8988T (cell line): ENCODE measurements around the gene TSHZ2.
"Not testable (repeated sequence)": the region's sequence is repeated elsewhere in the genome, so short reads cannot be mapped to it uniquely, and the experiment has no call there.

Experiments
- DNase-seq: peaks from one replicate; pipeline ENCODE4 v3.0.0; 2011

The TSHZ2 gene

DNA sequence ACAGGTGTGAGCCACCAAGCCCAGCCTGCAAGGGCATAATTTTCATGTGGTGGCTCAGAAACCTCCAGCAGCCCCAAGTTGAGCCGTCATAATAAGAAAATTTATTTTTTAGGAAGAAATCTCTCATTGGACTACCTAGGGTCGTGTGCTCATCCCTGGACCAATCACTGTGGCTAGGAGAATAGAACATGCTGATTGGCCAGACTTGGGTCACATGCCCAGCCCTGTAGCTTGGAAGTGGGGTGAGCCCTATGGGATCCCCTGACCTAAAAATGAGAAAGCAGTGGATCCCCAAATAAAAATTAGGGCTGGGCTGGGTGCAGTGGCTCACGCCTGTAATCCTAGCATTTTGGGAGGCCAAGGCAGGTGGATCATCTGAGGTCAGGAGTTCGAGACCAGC lies 466.2 kb downstream of the TSHZ2 start:
- DNase-seq = no peak

DNA sequence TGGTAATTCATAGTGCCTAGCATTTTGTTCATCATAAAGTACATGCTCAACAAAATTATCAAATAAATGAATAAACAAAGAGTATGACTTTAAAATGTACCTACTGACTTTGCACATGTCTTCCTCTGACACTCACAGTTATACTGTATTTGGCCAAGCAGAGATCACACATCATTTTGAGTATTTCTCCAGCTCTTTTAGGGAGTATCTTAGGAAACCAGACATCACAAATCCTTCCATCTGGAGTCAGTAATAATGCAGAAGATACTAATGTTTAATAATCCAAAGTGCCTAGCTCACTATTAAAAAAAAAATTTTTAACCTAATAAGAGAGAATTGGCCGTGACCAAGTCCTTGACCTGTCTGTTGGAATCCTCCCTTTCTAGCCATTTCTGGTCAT lies 466.9 kb downstream of the TSHZ2 start:
- DNase-seq = no peak

GRCh38 chr20:53439616-53440015 lies 467.5 kb downstream of the TSHZ2 start:
- no peak for DNase-seq

DNA sequence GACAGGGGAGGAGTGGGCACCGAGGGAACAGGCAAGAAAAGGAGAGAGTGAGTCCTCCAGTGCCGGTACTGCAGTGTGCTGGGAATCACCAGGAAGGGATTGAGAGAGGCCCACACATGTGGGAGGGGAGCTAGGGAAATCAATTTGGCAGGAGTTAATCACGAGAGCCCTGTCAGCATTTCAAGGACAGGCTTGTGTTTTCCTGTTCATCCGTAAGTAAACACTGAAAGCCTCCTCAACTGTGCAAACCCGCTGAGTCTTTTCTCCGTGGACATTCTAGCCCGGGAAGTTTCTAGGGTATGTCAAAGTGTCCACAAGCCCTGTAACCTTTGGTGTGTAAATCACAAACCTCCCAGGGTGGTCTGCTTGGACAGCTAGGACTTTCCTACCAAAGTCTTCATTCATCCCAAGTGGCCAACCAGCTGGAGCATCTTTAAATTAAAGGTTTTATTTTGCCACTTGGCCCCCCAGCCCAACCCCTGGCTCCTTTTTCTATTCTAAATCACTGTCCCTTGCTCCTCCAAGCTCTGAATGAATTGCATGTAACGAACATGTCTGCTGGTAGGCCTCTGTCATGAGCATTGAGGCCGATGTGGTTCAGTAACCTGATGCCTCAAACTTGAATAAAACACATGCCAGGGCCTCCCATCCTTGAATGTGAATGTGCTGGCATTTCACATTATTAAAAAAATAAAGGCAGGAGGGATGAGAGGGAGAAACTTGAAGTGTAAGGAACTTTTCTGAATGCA lies 472.4 kb downstream of the TSHZ2 start:
- DNase-seq = no peak

GRCh38 chr20:53445321-53445731 lies 473.2 kb downstream of the TSHZ2 start:
- no peak for DNase-seq

DNA sequence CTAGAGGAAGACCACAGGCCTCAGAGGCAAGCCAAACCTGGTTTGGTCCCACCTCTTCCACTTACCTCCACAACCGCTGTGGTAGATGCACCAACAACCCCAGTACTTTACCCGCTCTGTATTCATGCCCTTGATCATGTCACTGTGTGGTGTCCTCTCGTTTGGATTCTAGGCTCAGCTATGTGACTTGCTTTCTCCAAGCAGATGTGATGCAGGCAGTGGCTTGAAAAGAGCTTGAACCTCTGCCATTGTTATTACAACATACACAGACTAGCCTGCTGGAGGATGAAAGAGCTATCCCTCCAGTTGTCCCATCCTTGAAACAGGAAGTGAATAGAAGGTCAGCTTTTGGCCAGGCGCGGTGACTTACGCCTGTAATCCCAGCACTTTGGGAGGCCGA lies 473.8 kb downstream of the TSHZ2 start:
- no peak for DNase-seq

DNA sequence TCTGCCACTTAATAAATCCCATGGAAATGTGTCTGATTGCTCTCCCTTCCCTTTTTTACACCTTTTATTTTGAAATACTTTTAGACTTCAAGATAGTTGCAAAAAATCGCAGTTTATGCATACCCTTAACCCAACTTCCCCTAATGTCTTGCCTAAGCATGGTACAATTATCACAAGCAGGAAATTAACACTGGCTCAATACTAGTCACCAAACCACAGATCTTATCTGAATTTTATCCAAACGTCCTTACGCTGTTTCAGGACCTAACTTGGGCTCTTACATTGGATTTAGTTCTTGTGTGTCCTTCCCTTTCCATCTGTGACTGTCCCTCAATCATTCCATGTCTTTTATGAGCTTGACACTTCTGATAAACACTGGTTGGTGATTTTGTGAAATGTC lies 475.2 kb downstream of the TSHZ2 start:
- DNase-seq = no peak

DNA sequence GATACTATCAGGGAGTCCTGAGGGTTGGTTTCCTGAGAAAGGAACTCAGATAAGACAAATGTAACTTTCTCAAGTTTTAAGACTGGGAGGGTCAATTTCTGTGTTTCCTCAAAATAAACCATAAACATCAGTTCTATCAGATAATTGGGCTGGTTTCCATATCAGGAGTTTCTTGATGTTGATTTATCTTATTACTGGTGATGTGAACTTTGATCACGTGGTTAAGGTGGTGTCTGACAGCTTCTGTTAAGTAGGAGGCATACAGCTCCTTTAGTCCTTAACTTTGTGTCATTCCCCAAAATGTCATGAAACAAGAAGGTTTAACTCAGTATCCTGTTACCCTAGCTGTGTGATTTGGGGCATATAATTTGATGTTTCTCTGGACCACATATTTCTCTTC lies 476.3 kb downstream of the TSHZ2 start:
- DNase-seq = no peak

- no peak for DNase-seq
Observed at GRCh38 chr20:53448875-53449274, 476.7 kb downstream of the TSHZ2 start.

DNA sequence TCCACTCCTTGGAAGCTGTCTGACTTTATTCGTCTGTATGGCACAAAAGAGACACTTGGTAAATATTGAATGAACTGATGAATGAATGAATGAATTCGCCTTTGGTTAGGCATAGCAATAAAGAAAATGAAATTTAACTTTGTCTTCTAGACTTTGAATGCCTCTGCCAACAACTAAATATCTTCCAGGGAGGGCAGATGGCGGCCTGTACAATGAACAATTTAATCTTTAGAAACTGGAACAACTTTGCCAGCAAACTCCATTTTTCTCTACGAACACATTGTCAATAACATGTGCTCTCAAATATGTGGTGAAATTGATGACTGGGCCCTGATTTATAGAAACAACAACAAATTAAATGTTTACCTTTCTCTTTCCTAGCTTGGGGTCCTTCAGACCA lies 480.9 kb downstream of the TSHZ2 start:
- DNase-seq = no peak

DNA sequence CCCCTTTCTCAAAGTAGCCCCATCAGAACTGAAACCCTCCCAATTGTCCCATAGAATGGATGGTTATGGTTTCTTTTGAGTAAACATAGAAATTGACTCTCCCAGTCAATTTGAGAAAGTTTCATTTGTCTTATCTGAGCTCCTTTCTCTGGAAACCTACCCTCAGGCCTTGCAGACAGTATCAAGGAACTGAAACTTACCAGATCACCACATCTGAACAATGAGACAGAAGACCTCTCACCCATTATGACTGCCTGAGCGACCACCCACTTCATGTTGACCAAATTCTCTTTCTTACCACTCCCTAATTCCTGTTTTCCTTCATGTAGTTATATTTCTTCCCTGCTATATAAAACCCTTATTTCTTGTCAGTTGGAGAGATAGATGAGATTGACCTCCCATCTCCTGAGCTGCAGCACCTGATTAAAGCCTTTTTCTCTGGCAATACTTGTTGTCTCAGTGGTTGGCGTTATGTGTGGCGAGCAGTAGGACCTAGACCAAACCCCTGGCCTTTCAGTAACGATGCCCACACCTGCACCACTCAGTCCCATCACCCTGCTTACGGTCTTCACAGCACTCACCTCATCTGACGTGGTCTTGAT lies 482.6 kb downstream of the TSHZ2 start:
- DNase-seq = no peak

DNA sequence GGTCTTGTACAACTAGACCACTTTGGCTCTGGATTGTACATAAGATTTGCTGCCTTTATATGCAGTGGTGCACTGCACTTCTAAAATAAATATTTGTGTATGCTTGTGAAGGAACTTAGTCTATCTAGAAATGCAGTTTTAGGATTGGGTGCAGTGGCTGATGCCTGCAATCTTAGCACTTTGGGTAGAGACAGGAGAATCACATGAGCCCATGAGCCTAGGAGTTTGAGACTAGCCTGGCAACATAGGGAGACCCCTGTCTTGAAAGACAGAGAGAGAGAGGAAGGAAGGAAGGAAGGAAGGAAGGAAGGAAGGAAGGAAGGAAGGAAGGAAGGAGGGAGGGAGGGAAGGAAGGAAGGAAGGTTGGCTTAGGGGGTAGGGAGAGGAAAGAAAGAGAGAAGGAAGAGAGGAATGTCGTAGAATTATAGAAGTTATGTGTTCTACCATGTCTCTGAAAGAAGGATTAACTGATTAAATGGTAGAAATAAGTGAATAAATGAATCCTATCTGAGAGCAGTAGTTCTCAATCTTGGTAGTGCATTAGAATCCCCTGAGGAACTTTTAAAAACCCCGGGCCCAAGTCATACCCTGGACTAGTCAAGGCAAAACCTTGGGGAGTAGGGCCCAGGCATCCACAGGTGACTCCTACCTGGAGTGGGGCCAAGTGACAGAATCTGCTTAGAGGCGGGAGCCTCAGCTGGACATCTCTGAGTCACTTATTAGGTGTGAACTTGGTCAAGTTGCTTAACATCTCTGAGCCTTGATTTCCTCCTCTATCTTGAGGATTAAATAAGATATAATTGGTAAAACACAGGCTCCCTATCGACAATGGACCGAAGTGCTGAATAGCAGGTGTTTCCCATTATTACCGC lies 491.2 kb downstream of the TSHZ2 start:
- DNase-seq = no peak

- DNase-seq = no peak
Observed at GRCh38 chr20:53466279-53466678, 494.1 kb downstream of the TSHZ2 start.

DNA sequence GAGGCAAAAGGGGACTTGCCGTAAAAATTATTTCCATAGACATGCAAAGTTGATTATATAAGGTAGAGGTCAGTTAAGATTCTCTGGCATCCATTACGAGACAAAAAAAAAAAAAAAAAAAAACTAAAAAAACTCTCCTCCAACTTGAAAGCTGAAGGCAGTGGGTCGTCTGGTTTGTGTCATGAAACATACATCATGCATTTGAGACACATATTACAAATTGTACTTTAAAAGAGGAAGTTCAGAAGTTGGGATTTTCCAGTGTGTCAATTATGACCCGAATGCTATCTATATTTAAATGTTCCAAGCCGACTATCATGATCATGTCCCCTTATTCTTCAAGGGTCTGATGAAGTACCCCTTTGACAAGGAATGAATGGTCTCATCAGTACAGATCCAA lies 496.4 kb downstream of the TSHZ2 start:
- no peak for DNase-seq

DNA sequence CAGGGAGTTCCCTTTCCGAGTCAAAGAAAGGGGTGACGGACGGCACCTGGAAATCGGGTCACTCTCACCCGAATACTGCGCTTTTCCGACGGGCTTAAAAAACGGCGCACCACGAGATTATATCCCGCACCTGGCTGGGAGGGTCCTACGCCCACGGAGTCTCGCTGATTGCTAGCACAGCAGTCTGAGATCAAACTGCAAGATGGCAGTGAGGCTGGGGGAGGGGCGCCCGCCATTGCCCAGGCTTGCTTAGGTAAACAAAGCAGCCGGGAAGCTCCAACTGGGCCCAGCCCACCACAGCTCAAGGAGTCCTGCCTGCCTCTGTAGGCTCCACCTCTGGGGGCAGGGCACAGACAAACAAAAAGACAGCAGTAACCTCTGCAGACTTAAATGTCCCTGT lies 500.7 kb downstream of the TSHZ2 start:
- DNase-seq = not testable (repeated sequence)

DNA sequence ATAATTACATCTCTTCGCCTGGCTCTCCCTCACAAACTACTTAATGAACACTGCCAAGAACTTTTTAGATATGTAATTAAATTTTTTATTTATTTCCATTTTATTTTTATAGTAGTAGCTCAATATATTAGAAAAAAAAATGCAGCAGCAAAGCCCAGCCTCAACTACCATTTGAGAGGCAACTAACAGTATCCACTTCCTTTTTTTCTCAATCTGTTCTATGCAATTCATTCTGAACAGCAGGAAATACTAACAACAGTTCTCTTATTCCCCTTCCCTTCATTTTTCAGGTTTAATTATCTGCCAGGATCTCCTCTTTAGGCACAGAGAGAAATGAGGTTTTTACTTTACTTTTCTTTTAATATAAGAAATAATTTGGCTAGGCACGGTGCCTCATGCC lies 508.8 kb downstream of the TSHZ2 start:
- DNase-seq = no peak

- DNase-seq = no peak
Observed at GRCh38 chr20:53487461-53488200, 515.5 kb downstream of the TSHZ2 start.

DNA sequence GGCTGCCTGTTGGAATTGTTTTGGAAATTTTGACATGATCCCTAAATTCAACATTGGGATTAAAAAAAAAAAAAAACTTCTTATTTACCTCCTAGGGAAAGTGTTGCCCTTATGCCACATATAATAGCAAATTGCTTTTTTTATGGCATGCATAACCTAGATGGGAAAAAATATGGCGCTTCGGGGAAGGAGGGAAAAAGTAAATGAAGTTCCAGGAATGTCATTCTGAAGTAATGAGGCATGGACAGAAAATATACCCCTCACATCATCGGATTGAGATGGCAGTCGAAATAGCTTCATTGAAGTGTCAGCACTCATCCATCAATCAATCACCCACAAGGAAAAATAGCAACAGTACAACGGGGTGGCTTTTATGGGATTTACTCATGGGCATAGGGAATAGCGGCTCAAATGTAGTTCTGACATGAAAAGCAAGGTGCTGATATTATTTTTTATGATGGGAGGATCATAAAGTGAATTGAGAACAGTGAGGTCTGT lies 516.7 kb downstream of the TSHZ2 start:
- DNase-seq = no peak

GRCh38 chr20:53489528-53489927 lies 517.4 kb downstream of the TSHZ2 start:
- no peak for DNase-seq

- DNase-seq = no peak
Observed at GRCh38 chr20:53490620-53491019, 518.5 kb downstream of the TSHZ2 start.

- DNase-seq = no peak
Observed at GRCh38 chr20:53491462-53491861, 519.3 kb downstream of the TSHZ2 start.

- DNase-seq = no peak
Observed at GRCh38 chr20:53492212-53492611, 520.1 kb downstream of the TSHZ2 start.

DNA sequence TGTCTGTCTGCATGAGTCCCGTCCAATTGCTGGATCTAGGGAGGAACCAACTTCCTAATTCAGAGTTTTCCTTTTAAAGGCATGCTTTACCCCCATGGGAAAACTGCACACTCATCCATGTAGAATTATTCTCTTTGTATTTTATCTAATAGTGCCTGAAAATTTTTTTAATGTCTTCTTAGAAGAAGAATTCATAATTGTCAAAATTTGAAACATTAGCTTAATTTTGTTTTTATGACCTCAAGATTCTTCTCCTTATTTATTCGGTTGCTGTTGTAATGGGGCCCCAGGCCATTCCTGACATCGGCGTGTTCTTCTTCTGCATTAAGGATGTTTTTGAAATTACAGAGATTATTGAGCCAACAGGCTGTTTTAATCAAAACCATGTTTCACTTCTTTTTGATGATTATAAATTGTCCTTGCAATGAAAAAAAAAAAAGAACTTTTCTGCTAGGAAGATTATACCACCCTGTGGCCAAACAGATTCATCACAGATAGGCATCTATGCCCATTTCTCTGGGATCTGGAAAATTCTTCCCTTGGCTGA lies 521.2 kb downstream of the TSHZ2 start:
- no peak for DNase-seq
